ENCODE measurements around the gene PHF2. TPM values are rescaled to one million over a fixed set of nuclear protein-coding genes. Genes with fewer than 3 reads are reported as not detected.

PHF2 gene
- total RNA-seq, 2 donors from 2014 or later, result 32.4 to 32.9 TPM

GRCh38 chr9:93673021-93673838 is 96.8 kb downstream of the PHF2 start:
- Histone ChIP-seq H3K9me3 (no peaks in the 10 kb centered on the region), H3K4me3 (no peak overlapping the region), H3K36me3 (no peaks in the 10 kb centered on the region), H3K27ac (no peak overlapping the region), H3K4me1 (replicated peaks) (no peaks in the 10 kb centered on the region), H3K27me3 (replicated peaks; ENCODE audit: insufficient read depth) (no peaks in the 10 kb centered on the region)
- DNase-seq (ENCODE audit: low spot score), result no peak
- TF ChIP-seq CTCF (IDR thresholded peaks at IDR 0.05) (no peak), POLR2AphosphoS5 (IDR thresholded peaks at IDR 0.05) (no peak)
- 51% methylated on average over 16 of the region's 16 CpGs for WGBS
- intact Hi-C loops (cut with DNase I), result no loop called here

GRCh38 chr9:93673839-93674334 is 97.5 kb downstream of the PHF2 start:
- no peaks in the 10 kb centered on the region for H3K9me3 ChIP-seq
- no peaks in the 10 kb centered on the region for H3K27me3 ChIP-seq (replicated peaks; ENCODE audit: insufficient read depth)
- H3K27ac ChIP-seq, result no peak overlapping the region
- intact Hi-C loops (cut with DNase I), result no loop called here
- H3K4me1 ChIP-seq (replicated peaks), result no peaks in the 10 kb centered on the region
- no peak overlapping the region for H3K4me3 ChIP-seq
- no peaks in the 10 kb centered on the region for H3K36me3 ChIP-seq
- no peak for TF ChIP-seq POLR2AphosphoS5 (IDR thresholded peaks at IDR 0.05)
- 88% methylated on average over 13 of the region's 13 CpGs for WGBS
- no peak for DNase-seq (ENCODE audit: low spot score)

- DNase-seq (ENCODE audit: low spot score), result no peak
- Histone ChIP-seq H3K27ac (no peak overlapping the region), H3K36me3 (no peaks in the 10 kb centered on the region), H3K4me3 (no peak overlapping the region), H3K27me3 (replicated peaks; ENCODE audit: insufficient read depth) (no peaks in the 10 kb centered on the region), H3K9me3 (no peaks in the 10 kb centered on the region), H3K4me1 (replicated peaks) (no peaks in the 10 kb centered on the region)
- WGBS, result 89% methylated on average over 14 of the region's 14 CpGs
- TF ChIP-seq POLR2AphosphoS5 (IDR thresholded peaks at IDR 0.05) (no peak), CTCF (IDR thresholded peaks at IDR 0.05) (no peak), POLR2A (IDR thresholded peaks at IDR 0.05) (no peak)
- intact Hi-C loops (cut with DNase I), result no loop called here
Measured at GRCh38 chr9:93674580-93675335, 98.4 kb downstream of the PHF2 start.

GRCh38 chr9:93675336-93676150 is 99.2 kb downstream of the PHF2 start:
- Histone ChIP-seq H3K27me3 (replicated peaks; ENCODE audit: insufficient read depth) (no peaks in the 10 kb centered on the region), H3K4me1 (replicated peaks) (no peaks in the 10 kb centered on the region), H3K4me3 (no peak overlapping the region), H3K27ac (no peak overlapping the region), H3K9me3 (no peaks in the 10 kb centered on the region), H3K36me3 (no peaks in the 10 kb centered on the region)
- no peak for DNase-seq (ENCODE audit: low spot score)
- intact Hi-C loops (cut with DNase I), result no loop called here
- TF ChIP-seq POLR2AphosphoS5 (IDR thresholded peaks at IDR 0.05) (no peak), CTCF (IDR thresholded peaks at IDR 0.05) (no peak), POLR2A (IDR thresholded peaks at IDR 0.05) (no peak)
- WGBS, result 90% methylated on average over 16 of the region's 16 CpGs
